HG03045 (cell line): ENCODE measurements around the gene CES1.
"Not testable (repeated sequence)": the region's sequence is repeated elsewhere in the genome, so short reads cannot be mapped to it uniquely, and the experiment has no call there.

ENCODE experiments used
- ATAC-seq: cut with Tn5 transposase; IDR thresholded peaks from one replicate; pipeline ENCODE4 v1.9.1; 2021; ENCODE audit warnings: mild to moderate bottlenecking, moderate library complexity; ENCODE audit not compliant: unreplicated experiment

Gene CES1

GRCh38 chr16:55832773-55833691 lies at the start of gene CES1:
Gene CES1, minus strand, starts transcription at chr16:55833096. Its CDS starts 41 bp downstream, at chr16:55833055.
- ATAC-seq: no peak

GRCh38 chr16:55876854-55877253 lies 44.0 kb upstream of the CES1 start:
- ATAC-seq: no peak

DNA sequence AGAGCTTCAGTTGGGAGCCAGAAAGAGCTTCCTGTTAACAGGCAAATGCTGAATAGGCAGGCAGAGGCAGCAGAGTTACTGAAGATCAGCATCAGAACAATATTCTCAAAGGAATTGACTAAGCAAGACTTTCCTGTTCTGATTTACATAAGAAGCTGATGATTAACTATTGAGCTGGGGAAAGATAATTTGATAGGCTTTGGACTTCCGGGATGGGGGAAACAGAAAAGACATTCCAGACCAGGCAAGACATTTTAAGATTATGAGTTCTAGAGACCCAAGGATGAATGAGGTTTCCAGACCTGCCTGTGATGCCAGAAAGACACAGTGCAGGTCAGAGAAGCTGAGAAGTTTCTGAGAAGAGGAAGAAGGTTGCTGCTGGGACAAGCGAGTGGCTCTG lies 42.4 kb upstream of the CES1 start, which contains the start of gene CES5A:
Gene CES5A, minus strand, starts transcription at position 101 of the 400 bp plus-strand sequence. CDS start 152 bp downstream, outside the sequence.
- no peak for ATAC-seq

- no peak for ATAC-seq
Observed at GRCh38 chr16:55873122-55873521, 40.2 kb upstream of the CES1 start.

GRCh38 chr16:55872130-55872529 lies 39.2 kb upstream of the CES1 start:
- no peak for ATAC-seq

- ATAC-seq: no peak
Observed at GRCh38 chr16:55871411-55872038, 38.6 kb upstream of the CES1 start.

GRCh38 chr16:55868980-55869379 lies 36.1 kb upstream of the CES1 start:
- no peak for ATAC-seq

- no peak for ATAC-seq
Observed at GRCh38 chr16:55868137-55868536, 35.2 kb upstream of the CES1 start.

- no peak for ATAC-seq
Observed at GRCh38 chr16:55861288-55861687, 28.4 kb upstream of the CES1 start.

- ATAC-seq: not testable (repeated sequence)
Observed at GRCh38 chr16:55857650-55858049, 24.8 kb upstream of the CES1 start.

GRCh38 chr16:55856950-55857349 lies 24.1 kb upstream of the CES1 start:
- no peak for ATAC-seq

- ATAC-seq: no peak
Observed at GRCh38 chr16:55853114-55853513, 20.2 kb upstream of the CES1 start.

GRCh38 chr16:55849536-55849935 lies 16.6 kb upstream of the CES1 start:
- ATAC-seq: no peak

DNA sequence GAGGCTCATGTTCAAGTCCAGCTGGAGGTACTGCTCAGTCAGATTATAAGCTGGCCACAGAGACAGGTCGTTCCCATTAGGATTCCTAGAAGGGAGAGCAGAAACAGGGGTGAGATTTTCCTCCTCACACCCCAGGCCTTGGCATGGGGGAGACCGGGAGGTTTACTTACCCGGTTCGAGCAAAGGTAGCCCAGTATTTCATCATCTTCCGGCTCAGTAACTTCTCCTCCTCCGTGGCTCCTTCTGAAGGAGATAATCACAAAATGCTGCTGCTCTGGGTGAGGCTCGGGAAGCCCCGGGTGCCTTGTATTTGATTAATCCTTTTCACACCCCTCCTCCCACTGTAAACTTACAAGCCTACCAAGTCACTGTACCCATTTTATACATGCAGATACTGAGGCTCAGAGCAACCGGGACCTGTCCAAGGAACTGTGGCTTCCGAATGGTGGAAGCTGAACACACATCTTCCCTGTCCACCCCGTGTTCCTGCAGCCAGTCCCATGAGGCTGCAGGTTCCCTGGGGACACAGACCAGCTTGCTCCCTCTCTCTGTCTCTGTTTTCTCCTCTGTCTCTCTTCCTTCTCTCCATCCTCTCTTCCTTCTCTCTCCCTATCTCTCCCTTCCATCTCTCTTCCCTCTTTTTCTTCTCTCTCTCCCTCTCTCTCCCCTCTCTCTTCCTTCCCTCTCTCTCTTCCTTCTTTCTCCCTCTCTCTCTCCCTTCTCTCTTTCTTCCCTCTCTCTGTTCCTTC lies 13.9 kb upstream of the CES1 start:
- no peak for ATAC-seq

GRCh38 chr16:55843105-55843395 lies 10.2 kb upstream of the CES1 start:
- no peak for ATAC-seq

GRCh38 chr16:55842369-55843104 lies 9.6 kb upstream of the CES1 start:
- no peak for ATAC-seq

DNA sequence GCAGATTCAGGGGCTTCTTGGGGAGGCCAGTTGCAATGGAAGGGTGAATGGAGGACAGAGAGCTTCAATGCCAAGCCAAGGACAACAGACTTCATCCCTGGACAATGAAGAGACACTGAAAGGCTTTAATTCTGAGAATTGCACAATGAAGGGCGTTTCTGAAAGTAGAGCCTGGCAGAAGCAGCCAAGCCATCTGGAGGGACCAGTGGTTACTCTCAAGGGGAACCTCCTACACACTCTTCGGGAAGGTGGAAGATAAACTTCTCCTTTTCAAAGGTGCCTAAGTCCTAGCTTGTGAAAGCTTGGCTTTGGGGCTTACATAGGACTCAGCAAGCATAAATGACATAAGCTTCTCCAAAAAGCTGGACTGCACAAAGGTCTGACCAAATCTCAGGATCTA lies 6.2 kb upstream of the CES1 start:
- ATAC-seq: no peak

DNA sequence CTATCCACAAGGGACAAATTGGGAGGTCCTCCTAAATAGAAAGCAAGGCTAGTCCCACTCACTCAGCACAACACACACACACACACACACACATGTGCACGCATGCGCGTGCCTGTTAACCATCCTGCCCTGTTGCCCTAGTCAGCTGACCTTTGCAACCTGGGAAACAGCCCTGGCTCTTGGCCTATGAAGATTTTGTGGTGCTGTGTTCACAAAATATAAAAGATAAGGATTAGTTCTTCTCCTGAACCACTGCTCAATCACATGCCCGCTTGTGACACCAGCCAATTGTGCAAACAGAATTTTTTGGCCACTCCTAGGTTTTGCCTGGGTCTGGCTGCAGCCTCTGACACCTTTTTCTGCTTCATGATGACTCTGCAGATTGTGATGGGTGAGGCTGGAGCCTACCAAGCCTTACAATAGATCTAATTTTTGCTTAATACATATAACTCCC lies 3.3 kb upstream of the CES1 start:
- ATAC-seq: no peak

- no peak for ATAC-seq
Observed at GRCh38 chr16:55835581-55835980, 2.7 kb upstream of the CES1 start.

DNA sequence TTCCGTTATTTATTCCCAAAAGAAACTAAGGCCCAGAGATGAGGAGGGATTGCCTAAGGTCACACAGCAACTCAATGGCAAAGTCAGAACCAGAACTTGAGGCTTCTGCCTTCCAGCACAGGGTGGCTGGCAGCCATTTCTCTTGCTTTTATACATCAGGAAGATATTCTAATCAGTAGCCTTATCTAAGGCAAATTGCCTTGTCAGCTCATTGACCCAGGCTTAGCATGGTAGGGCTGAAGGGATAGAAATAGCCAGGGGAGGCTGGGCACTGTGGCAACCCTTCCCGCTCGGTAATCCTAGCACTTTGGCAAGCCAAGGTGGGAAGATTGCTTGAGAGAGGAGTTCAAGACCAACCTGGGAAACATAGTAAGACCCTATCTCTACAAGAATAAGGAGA lies 2.3 kb upstream of the CES1 start:
- not testable (repeated sequence) for ATAC-seq

GRCh38 chr16:55834049-55834448 lies 1.2 kb upstream of the CES1 start:
- ATAC-seq: no peak
